ENCODE results near the gene ISG20. TPM values are rescaled to one million over a fixed set of nuclear protein-coding genes. Genes with fewer than 3 reads are reported as not detected.
A peak's percentile ranks its signal among the peaks of the same experiment; 100 is the strongest.
"Not testable (repeated sequence)": the region's sequence is repeated elsewhere in the genome, so short reads cannot be mapped to it uniquely, and the experiment has no call there.

The ISG20 gene
- total and polyA plus RNA-seq, 7 donors: 1.9 to 177 (median 20.1) TPM

GRCh38 chr15:88631464-88632028 lies 7.3 kb upstream of the ISG20 start:
- H3K27me3 ChIP-seq: no peaks in the 10 kb centered on the region
- H3K4me3 ChIP-seq: no peak overlapping the region
- peak; percentile 68 for DNase-seq
- no peaks in the 10 kb centered on the region for H3K4me1 ChIP-seq
- TF ChIP-seq POLR2AphosphoS5 (IDR thresholded peaks at IDR 0.05) (no peak), CTCF (IDR thresholded peaks at IDR 0.05) (no peak), EP300 (IDR thresholded peaks at IDR 0.05) (no peak), POLR2A (IDR thresholded peaks at IDR 0.05) (no peak)
- intact Hi-C loops (cut with DNase I): no loop called here
- WGBS, 2 donors: 88 to 93% methylated on average over 12 of the region's 12 CpGs
- peaks cover 0 to 52% (median 19%) of the 10 kb centered on the region in 4 donors for H3K36me3 ChIP-seq
- H3K27ac ChIP-seq: peak overlapping the region in 1 of 4 donors; percentile 42
- H3K9me3 ChIP-seq: no peaks in the 10 kb centered on the region

- H3K9me3 ChIP-seq; DNase-seq; H3K27ac ChIP-seq; intact Hi-C loops (cut with DNase I); H3K27me3 ChIP-seq; H3K4me3 ChIP-seq; H3K4me1 ChIP-seq: not testable (repeated sequence)
- WGBS, 2 donors: 83 to 85% methylated on average over 7 of the region's 7 CpGs
- H3K36me3 ChIP-seq: peaks cover 0 to 39% (median 17%) of the 10 kb centered on the region in 4 donors
Observed at GRCh38 chr15:88632797-88633196, 6.0 kb upstream of the ISG20 start.

GRCh38 chr15:88634449-88634848 lies 4.4 kb upstream of the ISG20 start:
- Histone ChIP-seq H3K27me3 (no peaks in the 10 kb centered on the region), H3K27ac (no peak overlapping the region), H3K9me3 (no peaks in the 10 kb centered on the region), H3K36me3 (peaks cover 0 to 23% (median 10%) of the 10 kb centered on the region in 4 donors), H3K4me1 (peaks cover 0 to 15% (median 13%) of the 10 kb centered on the region in 4 donors), H3K4me3 (no peak overlapping the region)
- 90% methylated on average over 2 of the region's 2 CpGs for WGBS, 2 donors
- no peak for DNase-seq
- intact Hi-C loops (cut with DNase I): no loop called here
- no peak for TF ChIP-seq POLR2A (IDR thresholded peaks at IDR 0.05)
- TF ChIP-seq EP300 (IDR thresholded peaks at IDR 0.05): no peak
- no peak for TF ChIP-seq CTCF (IDR thresholded peaks at IDR 0.05)
- TF ChIP-seq POLR2AphosphoS5 (IDR thresholded peaks at IDR 0.05): no peak

GRCh38 chr15:88635318-88635717 lies 3.5 kb upstream of the ISG20 start:
- no peaks in the 10 kb centered on the region for H3K9me3 ChIP-seq
- no peak for TF ChIP-seq POLR2A (IDR thresholded peaks at IDR 0.05)
- TF ChIP-seq CTCF (IDR thresholded peaks at IDR 0.05): no peak
- peak in 1 of 4 donors; percentile 21 for TF ChIP-seq EP300 (IDR thresholded peaks at IDR 0.05)
- TF ChIP-seq POLR2AphosphoS5 (IDR thresholded peaks at IDR 0.05): peak in 1 of 4 donors; percentile 38
- no peak overlapping the region for H3K4me3 ChIP-seq
- H3K4me1 ChIP-seq: peaks cover 0 to 20% (median 15%) of the 10 kb centered on the region in 4 donors
- H3K36me3 ChIP-seq: peaks cover 0 to 14% (median 3%) of the 10 kb centered on the region in 4 donors
- intact Hi-C loops (cut with DNase I): no loop called here
- H3K27ac ChIP-seq: no peak overlapping the region
- 40 to 73% methylated on average over 6 of the region's 6 CpGs for WGBS, 2 donors
- H3K27me3 ChIP-seq: no peaks in the 10 kb centered on the region
- DNase-seq: no peak

GRCh38 chr15:88636050-88636449 lies 2.8 kb upstream of the ISG20 start:
- Histone ChIP-seq H3K4me3 (no peak overlapping the region), H3K27ac (peak overlapping the region in 3 of 4 donors; percentile 6 to 30 (median 8)), H3K36me3 (peaks cover 0 to 7% (median 0%) of the 10 kb centered on the region in 4 donors), H3K27me3 (no peaks in the 10 kb centered on the region), H3K4me1 (peaks cover 0 to 21% (median 15%) of the 10 kb centered on the region in 4 donors), H3K9me3 (no peaks in the 10 kb centered on the region)
- intact Hi-C loops (cut with DNase I): no loop called here
- WGBS, 2 donors: 54 to 68% methylated on average over 11 of the region's 11 CpGs
- no peak for DNase-seq
- TF ChIP-seq CTCF (IDR thresholded peaks at IDR 0.05) (no peak), EP300 (IDR thresholded peaks at IDR 0.05) (no peak), POLR2A (IDR thresholded peaks at IDR 0.05) (no peak), POLR2AphosphoS5 (IDR thresholded peaks at IDR 0.05) (no peak)

Data from sigmoid colon (tissue), 7 donors.